ENCODE measurements around the gene STOM.

GRCh38 chr9:121345070-121345469 lies 25.0 kb downstream of the STOM start:
- TF ChIP-seq CTCF (IDR thresholded peaks at IDR 0.05) (no peak), POLR2AphosphoS5 (IDR thresholded peaks at IDR 0.05) (no peak), POLR2A (IDR thresholded peaks at IDR 0.05) (no peak), EP300 (IDR thresholded peaks at IDR 0.05; ENCODE audit: low read depth) (no peak)
